DND-41 (cell line): Measurements from ENCODE around the gene LPCAT1.

Source experiments
- EZH2 ChIP-seq: IDR thresholded peaks from 3 replicates; pipeline ENCODE4 v1.6.1; 2012; ENCODE audit warnings: borderline replicate concordance, low read depth, mild to moderate bottlenecking, moderate library complexity, low read length, inconsistent platforms; ENCODE audit not compliant: severe bottlenecking
- TF ChIP-seq, protein P1 (sequence below): IDR thresholded peaks from 2 replicates; pipeline ENCODE4 v1.5.1; 2012; ENCODE audit warnings: borderline replicate concordance, low read length, moderate library complexity, mild to moderate bottlenecking; ENCODE audit not compliant: poor library complexity, severe bottlenecking; ENCODE audit errors: extremely low read depth

DNA sequence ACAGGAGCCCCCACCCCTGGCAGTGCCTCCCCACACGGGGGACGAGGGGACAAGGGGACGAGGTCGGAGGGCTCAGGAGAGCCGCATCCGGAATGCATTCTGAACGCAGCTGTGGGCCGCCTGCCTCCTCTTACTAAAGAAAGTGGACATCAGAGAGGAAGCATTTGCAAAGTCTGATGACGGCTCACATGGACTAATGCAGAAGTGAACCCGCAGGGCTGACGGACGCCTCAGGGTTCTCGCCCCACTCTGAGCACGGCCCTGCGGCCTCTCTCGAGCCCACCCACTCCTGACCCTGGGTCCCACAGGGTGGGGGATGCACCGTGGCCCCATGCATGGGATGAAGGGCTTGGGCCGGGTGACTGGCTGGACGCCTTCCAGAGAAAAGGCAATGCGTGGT lies 5.9 kb downstream of the LPCAT1 start:
- TF ChIP-seq, protein P1, sequence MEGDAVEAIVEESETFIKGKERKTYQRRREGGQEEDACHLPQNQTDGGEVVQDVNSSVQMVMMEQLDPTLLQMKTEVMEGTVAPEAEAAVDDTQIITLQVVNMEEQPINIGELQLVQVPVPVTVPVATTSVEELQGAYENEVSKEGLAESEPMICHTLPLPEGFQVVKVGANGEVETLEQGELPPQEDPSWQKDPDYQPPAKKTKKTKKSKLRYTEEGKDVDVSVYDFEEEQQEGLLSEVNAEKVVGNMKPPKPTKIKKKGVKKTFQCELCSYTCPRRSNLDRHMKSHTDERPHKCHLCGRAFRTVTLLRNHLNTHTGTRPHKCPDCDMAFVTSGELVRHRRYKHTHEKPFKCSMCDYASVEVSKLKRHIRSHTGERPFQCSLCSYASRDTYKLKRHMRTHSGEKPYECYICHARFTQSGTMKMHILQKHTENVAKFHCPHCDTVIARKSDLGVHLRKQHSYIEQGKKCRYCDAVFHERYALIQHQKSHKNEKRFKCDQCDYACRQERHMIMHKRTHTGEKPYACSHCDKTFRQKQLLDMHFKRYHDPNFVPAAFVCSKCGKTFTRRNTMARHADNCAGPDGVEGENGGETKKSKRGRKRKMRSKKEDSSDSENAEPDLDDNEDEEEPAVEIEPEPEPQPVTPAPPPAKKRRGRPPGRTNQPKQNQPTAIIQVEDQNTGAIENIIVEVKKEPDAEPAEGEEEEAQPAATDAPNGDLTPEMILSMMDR: no peak
- no peak for TF ChIP-seq EZH2
